AG09309 (cell line): ENCODE data around the gene FSD1L.

Experiments
- DNase-seq: peaks from one replicate; pipeline ENCODE4 v3.0.0-alpha.2; 2010; ENCODE audit warnings: low read depth
- H3K4me3 ChIP-seq: 2 replicates; pipeline ENCODE4 v1.5.1; 2011; ENCODE audit warnings: mild to moderate bottlenecking, low read depth, low read length, moderate library complexity; ENCODE audit not compliant: control insufficient read depth
- TF ChIP-seq, protein P1 (sequence below): IDR thresholded peaks from 2 replicates; pipeline ENCODE4 v1.5.1; 2011; ENCODE audit warnings: mild to moderate bottlenecking, low read depth, low read length, inconsistent platforms; ENCODE audit not compliant: insufficient read depth, control insufficient read depth; ENCODE audit errors: missing control alignments

Gene FSD1L

DNA sequence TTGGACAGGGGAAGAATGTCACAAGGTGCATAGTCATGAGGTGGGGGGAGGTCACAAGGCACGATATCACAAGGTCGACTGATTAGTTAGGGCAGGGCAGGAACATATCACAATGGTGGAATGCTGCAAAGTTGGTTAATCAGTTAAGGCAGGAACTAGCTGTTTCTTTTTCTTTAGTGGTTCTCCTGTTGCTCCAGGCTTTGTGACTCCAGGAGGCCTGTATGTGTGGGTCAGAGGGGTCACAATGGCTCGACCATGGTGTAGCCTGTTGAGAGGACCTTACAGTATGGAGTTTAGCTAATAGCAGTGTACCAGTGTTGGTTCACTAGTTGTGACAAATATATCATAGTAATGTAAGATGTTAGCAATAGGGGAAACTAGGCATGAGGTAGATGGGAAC is 12.4 kb upstream of the FSD1L start:
- TF ChIP-seq, protein P1, sequence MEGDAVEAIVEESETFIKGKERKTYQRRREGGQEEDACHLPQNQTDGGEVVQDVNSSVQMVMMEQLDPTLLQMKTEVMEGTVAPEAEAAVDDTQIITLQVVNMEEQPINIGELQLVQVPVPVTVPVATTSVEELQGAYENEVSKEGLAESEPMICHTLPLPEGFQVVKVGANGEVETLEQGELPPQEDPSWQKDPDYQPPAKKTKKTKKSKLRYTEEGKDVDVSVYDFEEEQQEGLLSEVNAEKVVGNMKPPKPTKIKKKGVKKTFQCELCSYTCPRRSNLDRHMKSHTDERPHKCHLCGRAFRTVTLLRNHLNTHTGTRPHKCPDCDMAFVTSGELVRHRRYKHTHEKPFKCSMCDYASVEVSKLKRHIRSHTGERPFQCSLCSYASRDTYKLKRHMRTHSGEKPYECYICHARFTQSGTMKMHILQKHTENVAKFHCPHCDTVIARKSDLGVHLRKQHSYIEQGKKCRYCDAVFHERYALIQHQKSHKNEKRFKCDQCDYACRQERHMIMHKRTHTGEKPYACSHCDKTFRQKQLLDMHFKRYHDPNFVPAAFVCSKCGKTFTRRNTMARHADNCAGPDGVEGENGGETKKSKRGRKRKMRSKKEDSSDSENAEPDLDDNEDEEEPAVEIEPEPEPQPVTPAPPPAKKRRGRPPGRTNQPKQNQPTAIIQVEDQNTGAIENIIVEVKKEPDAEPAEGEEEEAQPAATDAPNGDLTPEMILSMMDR = no peak
- DNase-seq = no peak

DNA sequence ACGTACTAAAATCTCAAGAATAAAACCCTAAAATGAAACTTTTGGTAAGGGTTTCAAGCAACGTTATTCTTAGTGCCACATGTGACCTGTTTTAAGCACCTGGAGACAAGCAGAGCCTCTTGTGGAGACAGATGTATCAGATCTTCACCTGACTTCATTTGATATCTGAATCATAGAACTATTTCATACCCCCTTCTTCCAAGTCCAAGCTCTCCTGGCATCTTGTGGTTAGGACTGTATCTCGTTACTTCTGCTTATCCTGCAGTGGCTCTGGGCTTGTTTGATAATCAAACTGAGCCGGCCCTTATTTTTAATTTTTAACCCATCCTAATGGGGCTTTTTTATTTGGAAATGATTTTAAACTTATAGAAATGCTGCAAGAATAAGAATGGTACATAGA is 11.1 kb upstream of the FSD1L start:
- TF ChIP-seq, protein P1 = no peak

More for the DNA sequence above, 12.4 kb upstream of the FSD1L start:
- no peak overlapping the region for H3K4me3 ChIP-seq

DNA sequence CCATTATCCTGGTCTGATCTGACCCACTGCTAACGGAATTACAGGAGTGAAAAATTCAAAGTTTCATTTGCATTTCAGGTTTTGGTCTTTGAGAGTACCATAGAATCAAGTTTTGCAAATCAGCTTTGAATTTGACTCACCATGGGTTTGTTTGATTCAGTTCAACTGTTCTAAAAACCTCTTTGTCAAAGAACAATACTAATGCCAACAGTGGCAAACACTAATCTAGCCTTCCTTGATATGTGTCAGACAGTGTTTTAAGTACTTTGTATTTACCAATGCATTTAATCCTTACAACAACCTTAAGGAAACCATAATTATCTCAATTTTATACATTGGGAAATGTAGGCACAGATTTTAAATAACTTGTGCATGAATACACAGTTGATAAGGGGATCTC is 10.1 kb upstream of the FSD1L start:
- no peak overlapping the region for H3K4me3 ChIP-seq
- no peak for DNase-seq
- TF ChIP-seq, protein P1 = no peak

More for the DNA sequence above, 11.1 kb upstream of the FSD1L start:
- no peak for DNase-seq
- no peak overlapping the region for H3K4me3 ChIP-seq

DNA sequence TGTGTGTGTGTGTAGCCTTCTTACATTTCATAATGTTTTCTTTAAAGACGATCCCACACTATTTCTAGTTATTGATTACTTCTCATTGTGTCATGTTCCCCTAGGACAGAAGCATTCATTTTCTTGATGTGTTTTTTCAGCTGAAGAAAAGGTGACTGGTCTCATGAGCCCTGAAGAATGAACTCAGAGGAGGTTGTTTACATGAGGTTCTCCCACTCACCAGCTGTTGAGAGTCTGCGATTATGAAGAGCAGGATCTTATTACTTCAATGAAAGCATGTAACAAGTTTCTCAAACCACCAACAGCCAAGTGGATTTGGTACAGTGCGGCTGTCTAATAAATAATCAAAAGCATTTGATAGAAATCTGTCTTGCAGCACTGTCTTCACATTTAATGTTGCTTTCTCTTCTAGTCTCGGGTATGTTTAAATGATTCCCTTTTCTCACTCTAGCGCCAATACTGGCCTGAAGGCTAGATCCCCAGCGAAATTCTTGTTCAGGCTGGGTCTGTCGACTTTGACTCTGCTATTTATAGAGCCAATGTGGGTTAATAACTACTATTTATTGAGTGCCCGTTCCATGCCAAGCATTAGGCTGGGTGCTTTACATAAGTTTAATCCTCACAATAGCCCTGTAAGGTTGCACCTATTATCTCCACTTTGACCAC is 9.6 kb upstream of the FSD1L start:
- TF ChIP-seq, protein P1 = no peak
- no peak for DNase-seq
- no peak overlapping the region for H3K4me3 ChIP-seq

DNA sequence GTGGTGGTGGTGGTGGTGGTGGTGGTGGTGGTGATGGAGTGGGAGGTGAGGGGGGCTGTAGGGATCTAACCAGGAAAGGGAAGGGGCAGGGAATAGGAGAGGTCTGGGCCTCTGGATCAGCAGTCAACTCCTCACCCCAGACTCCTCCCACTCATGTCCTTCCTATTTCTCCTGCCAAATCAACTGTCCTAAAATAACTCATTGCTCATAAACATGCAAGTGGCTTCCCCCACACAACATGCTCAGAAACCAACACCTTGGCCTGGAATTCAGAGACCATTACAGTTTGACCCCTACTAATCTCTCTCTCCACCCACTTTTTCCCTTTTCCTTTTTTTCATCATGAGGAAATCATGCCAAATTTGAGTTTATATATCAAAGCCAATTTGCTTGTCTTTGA is 8.4 kb upstream of the FSD1L start:
- H3K4me3 ChIP-seq = no peak overlapping the region
- DNase-seq = peak; percentile 24
- TF ChIP-seq, protein P1 = no peak

DNA sequence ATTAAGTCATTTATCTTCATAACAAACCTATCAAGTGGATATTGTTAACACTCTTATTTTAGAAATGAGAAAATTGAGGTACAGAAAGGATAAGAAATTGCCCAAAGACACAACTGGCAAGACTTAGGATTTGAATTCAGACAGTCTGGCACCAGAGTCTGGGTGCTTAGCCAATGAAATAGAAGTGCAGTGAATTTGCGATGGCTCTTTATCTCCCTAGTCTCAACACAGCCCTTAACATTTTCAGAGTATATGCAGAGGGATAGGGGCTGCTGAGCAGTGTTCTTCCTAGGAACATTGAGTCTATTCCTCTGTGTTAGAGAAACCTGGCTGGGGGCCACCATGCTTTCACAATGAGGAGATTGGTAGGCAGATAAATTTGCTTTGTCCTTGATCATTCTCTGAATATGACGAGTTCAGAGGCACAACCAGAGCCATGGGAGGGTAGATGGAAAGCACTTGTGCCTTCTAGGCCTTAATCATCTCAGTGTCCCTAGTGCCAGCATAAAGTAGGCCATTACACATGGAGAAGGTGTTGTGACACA is 6.1 kb upstream of the FSD1L start:
- DNase-seq = no peak
- H3K4me3 ChIP-seq = no peak overlapping the region
- TF ChIP-seq, protein P1 = no peak

DNA sequence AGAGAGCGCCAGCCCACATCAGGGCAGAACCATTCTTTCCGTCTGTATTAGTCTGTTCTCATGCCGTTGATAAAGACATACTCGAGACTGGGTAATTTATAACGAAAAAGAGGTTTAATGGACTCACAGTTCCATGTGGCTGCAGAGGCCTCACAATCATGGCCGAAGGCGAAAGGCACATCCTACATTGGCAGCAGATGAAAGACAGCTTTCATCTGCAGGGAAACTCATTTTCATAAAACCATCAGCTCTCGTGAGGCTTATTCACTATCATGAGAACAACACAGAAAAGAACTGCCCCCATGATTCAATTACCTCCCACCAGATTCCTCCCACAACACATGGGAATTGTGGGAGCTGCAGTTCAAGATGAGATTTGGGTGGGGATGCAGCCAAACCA is 4.7 kb upstream of the FSD1L start:
- H3K4me3 ChIP-seq = no peak overlapping the region
- no peak for DNase-seq
- TF ChIP-seq, protein P1 = no peak
